Measurements from ENCODE around the gene CDH23.

Gene CDH23

DNA sequence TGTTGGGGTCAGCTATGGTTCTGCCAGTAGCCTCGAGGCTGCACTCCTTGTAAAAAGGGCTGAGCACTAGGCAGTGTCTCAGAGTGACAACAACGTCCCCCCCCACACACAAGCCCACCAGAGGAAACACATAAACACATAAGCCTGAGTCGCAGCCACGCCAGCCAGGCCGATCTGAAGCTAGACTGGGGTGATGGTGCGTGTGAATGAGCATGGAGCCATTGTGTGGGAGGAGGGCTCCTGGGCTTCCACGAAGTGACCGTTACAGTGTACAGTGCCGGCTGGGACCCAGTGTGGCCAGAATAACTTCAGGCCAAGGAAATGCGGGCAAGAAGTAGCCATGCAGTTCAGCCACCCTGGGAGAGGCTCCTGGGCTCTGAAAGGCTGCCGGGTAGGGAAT lies 326.6 kb downstream of the CDH23 start:
- no peak for DNase-seq (ENCODE audit: low read depth, low spot score)
- CTCF ChIA-PET, result interaction anchor here (0.8 to 1.8 kb wide), 4 partner anchors 9 to 50 kb away, joined by 3 to 4 read pairs (median 4); partner anchors contain the start of gene VSIR
- no peak for TF ChIP-seq CTCF (IDR thresholded peaks at IDR 0.05; ENCODE audit: insufficient read depth, low read length, missing control alignments)
- no peak overlapping the region for H3K4me3 ChIP-seq (ENCODE audit: low read depth, low read length)
- POLR2A ChIA-PET, result no interaction called here

DNA sequence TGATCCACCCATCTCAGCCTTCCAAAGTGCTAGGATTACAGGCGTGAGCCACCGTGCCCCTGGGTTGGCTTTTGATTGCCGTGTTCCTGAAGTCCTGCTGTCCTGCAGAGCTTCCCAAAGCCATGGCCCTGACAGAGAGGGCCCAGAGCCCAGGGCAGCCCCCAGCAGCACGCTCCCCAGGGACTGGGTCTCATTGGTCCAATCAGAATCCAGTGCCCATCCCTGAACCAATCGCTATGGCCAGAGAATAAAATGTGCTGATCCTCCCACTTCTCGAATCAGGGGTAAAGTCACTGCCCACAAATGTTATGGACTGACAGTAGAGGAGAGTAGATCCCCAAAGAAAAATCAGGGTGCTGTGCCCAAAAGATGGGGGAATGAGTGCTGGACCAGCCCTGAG lies 327.8 kb downstream of the CDH23 start:
- no peak for TF ChIP-seq CTCF (IDR thresholded peaks at IDR 0.05; ENCODE audit: insufficient read depth, low read length, missing control alignments)
- CTCF ChIA-PET, result interaction anchor here (1.2 to 1.9 kb wide), 4 partner anchors 10 to 28 kb away, joined by 3 to 5 read pairs (median 4); no protein-coding TSS in a partner anchor

DNA sequence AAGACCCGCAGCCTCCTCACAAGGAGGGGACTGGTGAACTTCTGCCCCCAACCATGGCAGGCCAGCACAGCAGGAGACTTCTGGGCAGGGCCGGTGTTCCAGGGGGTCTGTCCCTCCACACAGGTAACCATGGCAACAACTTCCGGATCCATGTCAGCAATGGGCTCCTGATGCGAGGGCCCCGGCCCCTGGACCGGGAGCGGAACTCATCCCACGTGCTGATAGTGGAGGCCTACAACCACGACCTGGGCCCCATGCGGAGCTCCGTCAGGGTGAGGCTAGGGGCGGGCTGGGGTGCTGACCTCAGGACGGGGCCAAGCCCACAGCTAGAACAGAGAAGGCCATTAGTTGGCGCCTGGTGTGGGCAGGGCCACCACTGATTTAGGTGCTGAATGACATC lies 328.5 kb downstream of the CDH23 start:
- no peak overlapping the region for H3K4me3 ChIP-seq (ENCODE audit: low read depth, low read length)
- TF ChIP-seq CTCF (IDR thresholded peaks at IDR 0.05; ENCODE audit: insufficient read depth, low read length, missing control alignments), result no peak
- CTCF ChIA-PET, result interaction anchor here (0.8 to 3.0 kb wide), 8 partner anchors 10 to 171 kb away, joined by 3 to 13 read pairs (median 4); no protein-coding TSS in a partner anchor
- DNase-seq (ENCODE audit: low read depth, low spot score), result no peak
- POLR2A ChIA-PET, result no interaction called here

More for the DNA sequence above, 327.8 kb downstream of the CDH23 start:
- no peak overlapping the region for H3K4me3 ChIP-seq (ENCODE audit: low read depth, low read length)
- no peak for DNase-seq (ENCODE audit: low read depth, low spot score)
- POLR2A ChIA-PET, result no interaction called here

DNA sequence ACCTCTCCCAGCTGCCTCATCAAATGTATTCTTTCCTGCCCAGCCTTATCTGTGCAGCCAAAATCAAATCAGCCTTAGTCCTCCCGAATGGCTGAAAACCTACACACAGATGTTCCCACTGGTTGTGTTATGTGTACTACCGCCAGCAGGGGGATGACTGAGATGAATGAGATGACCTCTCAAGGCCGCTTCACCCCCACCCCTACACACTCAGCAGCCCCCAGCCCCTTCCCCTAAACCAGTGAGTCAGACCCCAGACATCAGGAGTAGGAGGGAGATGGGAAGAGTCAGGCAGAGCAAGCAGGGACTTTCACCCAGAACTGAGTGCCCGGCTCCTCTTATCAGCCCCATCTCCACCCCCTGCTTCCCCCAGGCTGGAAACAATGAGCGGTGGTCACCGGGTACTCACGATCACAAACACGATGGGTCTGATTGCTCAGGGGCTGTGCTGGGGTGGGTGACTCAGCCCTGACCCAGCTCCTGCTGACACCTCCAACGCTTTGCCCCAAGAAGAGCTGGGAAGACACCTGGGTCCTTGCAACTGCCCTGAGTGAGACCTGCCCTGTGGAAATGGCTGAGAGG lies 329.4 kb downstream of the CDH23 start:
- ChIA-PET POLR2A (no interaction called here), CTCF (interaction anchor here (0.8 to 3.0 kb wide), 10 partner anchors 11 to 170 kb away, joined by 3 to 13 read pairs (median 4); no protein-coding TSS in a partner anchor)
- no peak for DNase-seq (ENCODE audit: low read depth, low spot score)
- peak; percentile 36 for TF ChIP-seq CTCF (IDR thresholded peaks at IDR 0.05; ENCODE audit: insufficient read depth, low read length, missing control alignments)
- H3K4me3 ChIP-seq (ENCODE audit: low read depth, low read length), result no peak overlapping the region

DNA sequence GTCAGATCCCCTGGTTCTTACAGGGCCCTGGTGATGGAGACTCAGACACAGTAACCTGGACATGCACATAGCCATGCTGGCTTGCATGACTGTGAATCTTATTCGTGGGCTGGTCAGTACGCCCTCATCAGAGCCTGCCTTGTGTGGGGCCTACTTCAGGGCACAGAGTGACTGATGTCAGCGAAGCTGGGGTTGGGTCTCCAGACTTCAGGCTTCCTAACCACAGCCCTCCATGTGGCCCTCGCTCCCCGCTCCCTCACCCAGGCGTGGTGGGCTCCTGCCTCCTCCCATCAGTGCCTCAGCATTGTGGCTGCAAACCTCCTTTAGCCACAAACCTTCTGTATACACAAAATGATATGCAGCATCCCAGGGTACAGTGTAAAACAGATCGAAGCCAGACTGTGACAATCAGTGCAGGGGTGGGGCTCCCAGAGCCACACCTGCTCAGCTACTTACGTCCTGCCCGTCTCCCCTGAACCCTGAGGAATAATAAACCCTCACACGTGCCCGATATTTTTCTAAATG lies 329.9 kb downstream of the CDH23 start:
- H3K4me3 ChIP-seq (ENCODE audit: low read depth, low read length), result no peak overlapping the region
- DNase-seq (ENCODE audit: low read depth, low spot score), result no peak
- no peak for TF ChIP-seq CTCF (IDR thresholded peaks at IDR 0.05; ENCODE audit: insufficient read depth, low read length, missing control alignments)
- ChIA-PET CTCF (interaction anchor here (1.2 to 3.0 kb wide), 6 partner anchors 9 to 55 kb away, joined by 3 to 13 read pairs (median 4); no protein-coding TSS in a partner anchor), POLR2A (no interaction called here)

GRCh38 chr10:71727105-71727737 lies 330.5 kb downstream of the CDH23 start:
- CTCF ChIA-PET, result interaction anchor here (1.2 to 3.0 kb wide), 5 partner anchors 9 to 55 kb away, joined by 3 to 13 read pairs (median 4); no protein-coding TSS in a partner anchor
- POLR2A ChIA-PET, result no interaction called here
- TF ChIP-seq CTCF (IDR thresholded peaks at IDR 0.05; ENCODE audit: insufficient read depth, low read length, missing control alignments), result no peak
- DNase-seq (ENCODE audit: low read depth, low spot score), result no peak
- H3K4me3 ChIP-seq (ENCODE audit: low read depth, low read length), result no peak overlapping the region
